H1 (cell line): ENCODE results near the gene PRKCI. TPM values are rescaled to one million over a fixed set of nuclear protein-coding genes. Genes with fewer than 3 reads are reported as not detected.

Source experiments
- E2F6 ChIP-seq: IDR thresholded peaks from 2 replicates; pipeline ENCODE4 v1.6.1; 2012; ENCODE audit warnings: inconsistent platforms
- EZH2 ChIP-seq: fragments of 200-600 bp; sonication (generic); IDR thresholded peaks from 2 replicates; pipeline ENCODE4 v1.7.1; 2012; ENCODE audit warnings: low read depth, mild to moderate bottlenecking, moderate library complexity, low read length, inconsistent platforms; ENCODE audit not compliant: severe bottlenecking
- HDAC6 ChIP-seq: IDR thresholded peaks from one replicate; pipeline ENCODE4 v1.7.1; 2012; ENCODE audit warnings: low read depth, mild to moderate bottlenecking, inconsistent platforms, low read length, moderate library complexity
- NRF1 ChIP-seq: IDR thresholded peaks from 2 replicates; pipeline ENCODE4 v1.6.1; 2011; ENCODE audit warnings: mild to moderate bottlenecking, low read depth, low read length, improper control_type of control experiment
- SP4 ChIP-seq: IDR thresholded peaks from 2 replicates; pipeline ENCODE4 v1.6.1; 2012; ENCODE audit warnings: low read length, inconsistent platforms
- SRF ChIP-seq: IDR thresholded peaks from 2 replicates; pipeline ENCODE4 v1.6.1; 2011; ENCODE audit warnings: mild to moderate bottlenecking, low read depth, low read length, moderate library complexity
- polyA plus RNA-seq, 7 experiments: library from polyadenylated mRNA; depleted of rRNA in 3 of 7; stranded (reverse) in 5 of 7; unstranded in 2 of 7; fragments of >200 nt in 5 of 7; fragments of 200-250 nt in 2 of 7; gene quantifications; 1 replicate in 5 of 7; 2 replicates in 1 of 7; 4 replicates in 1 of 7; pipeline versions ENCODE4 v1.2.1 to v1.2.3, GENCODE V29; 2011 to 2013; ENCODE audit warnings: missing spikeins in 2 of 7, mixed read lengths in 2 of 7
- total RNA-seq: library from RNA; stranded (reverse); fragmentation: NEBNext Ultra II Directional; extraction: Animal tissue kit (Norgen Biotek cat#: 25700); gene quantifications from 2 replicates; pipeline ENCODE4 v1.2.1, GENCODE V29; 2021
- TF ChIP-seq, protein P1 (sequence below): IDR thresholded peaks from 2 replicates; pipeline ENCODE4 v1.6.1; 2012; ENCODE audit warnings: low read length, inconsistent platforms

The PRKCI gene
- total and polyA plus RNA-seq, 2 of the 8 experiments (the other 6 are each of a cell fraction or from before 2014, with no cell fraction given) = 24.3 to 100.0 TPM

- TF ChIP-seq NRF1 = peak; percentile 94
- TF ChIP-seq, protein P1, sequence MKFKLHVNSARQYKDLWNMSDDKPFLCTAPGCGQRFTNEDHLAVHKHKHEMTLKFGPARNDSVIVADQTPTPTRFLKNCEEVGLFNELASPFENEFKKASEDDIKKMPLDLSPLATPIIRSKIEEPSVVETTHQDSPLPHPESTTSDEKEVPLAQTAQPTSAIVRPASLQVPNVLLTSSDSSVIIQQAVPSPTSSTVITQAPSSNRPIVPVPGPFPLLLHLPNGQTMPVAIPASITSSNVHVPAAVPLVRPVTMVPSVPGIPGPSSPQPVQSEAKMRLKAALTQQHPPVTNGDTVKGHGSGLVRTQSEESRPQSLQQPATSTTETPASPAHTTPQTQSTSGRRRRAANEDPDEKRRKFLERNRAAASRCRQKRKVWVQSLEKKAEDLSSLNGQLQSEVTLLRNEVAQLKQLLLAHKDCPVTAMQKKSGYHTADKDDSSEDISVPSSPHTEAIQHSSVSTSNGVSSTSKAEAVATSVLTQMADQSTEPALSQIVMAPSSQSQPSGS = 0 out of 2 replicates have a peak, but pooled peaks have one; percentile 32
- TF ChIP-seq E2F6 = peak; percentile 52; the same call in 1 of the 2 replicates
- no peak for TF ChIP-seq SP4
- TF ChIP-seq EZH2 = no peak
- no peak for TF ChIP-seq HDAC6
- TF ChIP-seq SRF = no peak
Measured at GRCh38 chr3:170180908-170181885, 41.0 kb upstream of the PRKCI start, which contains the start of gene PHC3 (continued).
